GM21515 (cell line): ENCODE results near the gene ZMPSTE24.
"Not testable (repeated sequence)": the region's sequence is repeated elsewhere in the genome, so short reads cannot be mapped to it uniquely, and the experiment has no call there.

Experiments used
- ATAC-seq: cut with Tn5 transposase; IDR thresholded peaks from one replicate; pipeline ENCODE4 v1.9.1; 2021; ENCODE audit not compliant: unreplicated experiment

Gene ZMPSTE24

DNA sequence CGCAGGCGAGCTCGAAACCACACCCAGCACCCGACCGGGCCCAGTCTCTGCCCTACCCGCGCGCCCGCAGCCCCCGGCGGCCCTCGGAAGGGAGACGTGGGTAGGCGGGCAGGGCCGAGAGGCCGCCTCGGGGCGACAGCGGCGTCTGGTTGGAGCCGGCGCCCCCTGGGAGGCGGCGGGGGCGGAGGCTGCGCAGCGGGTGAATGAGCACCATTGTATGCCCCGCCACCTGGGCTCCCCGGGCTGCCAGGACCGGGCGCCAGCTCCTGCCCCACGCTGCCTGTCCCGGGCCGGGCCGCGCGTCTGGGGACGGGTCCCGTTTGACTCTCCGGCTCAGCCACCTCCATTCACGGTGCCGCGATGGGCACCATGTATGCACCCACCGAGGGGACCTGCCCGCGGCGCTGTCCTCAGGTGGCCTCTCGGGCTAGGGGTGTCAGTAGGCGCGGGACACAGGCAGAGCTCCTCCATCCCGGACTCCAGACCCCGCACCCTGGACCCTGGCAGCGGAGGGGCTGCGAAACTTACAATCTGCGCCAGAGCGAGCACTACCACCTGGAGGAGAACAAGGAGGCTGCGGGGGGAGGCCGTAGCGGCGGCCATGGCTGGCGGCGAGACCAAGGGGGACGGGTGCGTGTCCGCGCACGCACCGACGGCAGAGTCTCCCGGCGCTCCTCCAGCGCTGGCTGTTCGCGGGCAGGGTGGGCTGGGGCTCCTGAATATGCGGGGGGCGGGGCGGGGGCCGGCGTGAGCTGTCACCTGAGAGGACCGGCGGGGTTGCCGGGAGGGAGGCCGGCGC is 58.8 kb downstream of the ZMPSTE24 start, which contains the start of gene COL9A2:
Gene COL9A2 (minus strand): TSS at position 692 of the 799 bp plus-strand sequence. CDS start 89 bp downstream, at position 603.
- ATAC-seq = no peak

GRCh38 chr1:40317394-40318074 is 59.5 kb downstream of the ZMPSTE24 start:
- ATAC-seq = no peak

GRCh38 chr1:40318476-40318875 is 60.4 kb downstream of the ZMPSTE24 start:
- no peak for ATAC-seq

- ATAC-seq = no peak
Observed at GRCh38 chr1:40318970-40319621, 61.1 kb downstream of the ZMPSTE24 start.

DNA sequence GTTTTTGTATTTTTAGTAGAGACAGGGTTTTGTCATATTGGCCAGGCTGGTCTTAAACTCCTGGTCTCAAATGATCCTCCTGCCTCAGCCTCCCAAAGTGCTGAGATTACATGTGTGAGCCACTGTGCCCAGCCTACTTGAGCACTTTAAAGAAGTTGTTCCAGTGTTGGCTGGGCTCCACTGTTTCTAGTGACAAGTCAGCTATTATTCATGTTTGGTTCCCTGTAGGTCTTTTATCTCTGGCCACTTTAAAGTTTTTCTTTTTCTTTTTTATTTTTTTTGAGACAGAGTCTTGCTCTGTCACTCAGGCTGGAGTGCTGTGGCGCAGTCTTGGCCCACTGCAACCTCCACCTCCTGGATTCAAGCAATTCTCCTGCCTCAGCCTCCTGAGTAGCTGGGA is 73.4 kb downstream of the ZMPSTE24 start:
- ATAC-seq = not testable (repeated sequence)

DNA sequence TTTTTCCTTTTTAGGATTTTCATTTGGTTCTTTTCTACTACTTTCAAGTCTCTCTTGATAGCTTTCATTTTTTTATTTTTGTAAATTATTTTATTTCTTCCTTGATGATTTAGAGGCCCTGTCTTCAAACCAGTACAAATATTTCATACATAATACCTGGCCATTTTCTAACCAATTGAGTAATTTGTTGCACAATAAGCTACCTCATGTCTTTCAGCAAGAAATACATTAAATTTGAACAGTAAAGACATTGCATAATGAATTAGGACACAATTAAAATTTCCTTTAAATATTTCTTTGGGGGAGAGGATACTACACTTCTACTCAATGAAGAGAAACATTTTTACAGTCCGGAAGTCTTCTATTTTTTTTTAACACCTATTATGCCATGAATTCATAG is 74.7 kb downstream of the ZMPSTE24 start:
- ATAC-seq = no peak

DNA sequence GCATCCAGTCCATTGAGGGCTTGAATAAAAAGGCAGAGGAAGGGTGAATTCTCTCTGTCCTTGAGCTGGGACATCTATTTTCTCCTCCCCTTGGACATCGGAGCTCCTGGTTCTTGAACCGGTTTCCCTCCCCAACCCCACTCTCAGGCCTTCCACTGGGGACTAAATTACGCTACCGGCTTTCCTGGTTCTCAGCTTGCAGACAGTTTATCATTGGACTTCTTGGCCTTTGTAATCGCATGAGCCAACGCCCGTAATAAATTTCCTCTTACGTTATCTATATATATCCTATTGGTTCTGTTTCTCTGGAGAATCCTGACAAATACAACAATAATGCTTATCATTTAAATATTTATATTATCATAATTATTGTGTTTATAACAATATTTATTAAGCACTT is 79.4 kb downstream of the ZMPSTE24 start:
- no peak for ATAC-seq

DNA sequence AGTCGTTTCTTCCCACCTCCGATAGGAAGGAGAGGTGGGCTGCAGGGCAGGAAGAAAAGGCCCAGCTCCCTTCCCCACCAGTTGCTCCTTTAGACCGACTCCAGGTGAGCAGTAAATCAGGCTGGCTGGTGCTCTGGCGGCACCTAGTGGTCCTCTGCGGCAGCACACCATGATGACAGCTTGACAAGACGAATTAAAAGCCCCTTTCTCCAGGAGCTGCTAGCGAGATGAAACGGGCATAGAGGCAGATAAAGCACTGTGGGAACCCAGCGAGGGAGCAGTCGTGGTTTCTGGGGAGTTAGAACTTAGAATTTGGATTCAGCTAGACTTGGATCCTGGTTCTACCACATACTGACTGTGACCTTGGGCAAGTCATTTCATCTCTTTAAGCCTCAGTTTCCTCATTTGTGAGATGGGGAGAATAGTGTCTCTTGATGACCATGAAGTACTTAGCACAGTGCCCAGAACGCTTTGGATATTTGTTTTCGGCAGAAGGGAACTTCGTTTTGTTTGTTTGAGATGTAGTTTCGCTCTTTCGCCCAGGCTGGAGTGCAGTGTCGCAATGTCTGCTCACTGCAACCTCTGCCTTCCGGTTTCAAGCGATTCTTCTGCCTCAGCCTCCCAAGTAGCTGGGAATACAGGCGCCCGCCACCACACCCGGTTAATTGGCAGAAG is 80.8 kb downstream of the ZMPSTE24 start:
- ATAC-seq = no peak

DNA sequence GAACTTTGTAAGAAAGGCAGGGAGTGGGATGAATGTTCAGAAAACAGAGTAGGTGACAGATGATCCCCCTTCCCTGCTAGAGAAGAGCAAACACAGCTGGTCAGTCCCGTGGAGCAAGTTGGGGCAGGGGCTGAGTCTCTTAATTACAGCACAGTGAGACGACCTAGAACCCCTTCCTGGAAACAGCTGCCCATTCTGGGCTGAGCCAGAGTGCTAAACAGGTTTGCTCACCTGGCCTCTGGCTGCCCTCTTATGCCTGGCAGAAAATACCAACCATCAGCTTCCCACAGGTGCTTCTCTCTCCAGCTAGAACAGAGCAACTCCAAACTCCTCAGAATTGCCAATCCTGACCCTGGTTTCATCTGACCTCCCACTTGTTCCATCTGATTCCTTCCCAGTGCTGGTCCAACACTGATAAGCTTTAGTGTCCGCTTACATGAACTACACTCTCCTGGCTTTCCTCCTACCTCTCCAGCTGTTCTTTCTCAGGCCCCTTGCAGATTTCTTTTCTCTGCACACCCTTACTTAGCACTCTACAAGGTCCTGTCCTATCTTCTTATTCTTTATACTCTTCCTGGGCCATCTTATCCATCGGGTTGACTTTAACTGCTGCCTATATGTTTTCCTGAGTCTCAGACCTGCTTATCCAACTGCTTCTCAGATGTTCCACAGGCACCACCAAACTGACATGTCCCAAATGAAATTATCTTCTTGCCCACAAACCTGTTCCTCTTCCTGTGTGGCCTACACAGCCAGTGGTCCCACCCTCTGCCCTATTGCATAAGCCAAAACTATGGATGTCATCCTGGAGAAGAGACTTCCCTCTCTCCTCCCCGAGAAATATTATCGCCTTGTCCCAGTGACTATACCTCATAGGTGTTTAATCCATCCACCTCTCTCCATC is 81.6 kb downstream of the ZMPSTE24 start:
- ATAC-seq = no peak

GRCh38 chr1:40341491-40342380 is 83.7 kb downstream of the ZMPSTE24 start:
- ATAC-seq = no peak

GRCh38 chr1:40342381-40342717 is 84.3 kb downstream of the ZMPSTE24 start:
- not testable (repeated sequence) for ATAC-seq
